NCI-H2029 (cell line): ENCODE measurements around the gene EEIG1.

Experiments
- DNase-seq: peaks from one replicate; lab custom pipeline; 2025; lab: John Stamatoyannopoulos, UW

EEIG1 gene

GRCh38 chr9:127974769-127975261 lies 6.0 kb downstream of the EEIG1 start:
- DNase-seq = no peak

GRCh38 chr9:127974001-127974768 lies 6.6 kb downstream of the EEIG1 start:
- peak; percentile 57 for DNase-seq

GRCh38 chr9:127973169-127974000 lies 7.4 kb downstream of the EEIG1 start:
- DNase-seq = peak; percentile 61

- no peak for DNase-seq
These were observed 8.4 kb downstream of the EEIG1 start for GRCh38 chr9:127972236-127972871.

- DNase-seq = peak; percentile 37
These were observed 9.2 kb downstream of the EEIG1 start for GRCh38 chr9:127971357-127972235.

- DNase-seq = peak; percentile 90
These were observed 10.1 kb downstream of the EEIG1 start for GRCh38 chr9:127970401-127971313.

GRCh38 chr9:127968700-127969383 lies 11.9 kb downstream of the EEIG1 start:
- DNase-seq = peak; percentile 72

GRCh38 chr9:127968042-127968441 lies 12.7 kb downstream of the EEIG1 start:
- DNase-seq = peak; percentile 25

GRCh38 chr9:127967151-127967809 lies 13.5 kb downstream of the EEIG1 start:
- no peak for DNase-seq

- DNase-seq = peak; percentile 63
These were observed 14.2 kb downstream of the EEIG1 start for GRCh38 chr9:127966416-127967150.

GRCh38 chr9:127965953-127966352 lies 14.8 kb downstream of the EEIG1 start:
- DNase-seq = no peak

GRCh38 chr9:127963359-127964064 lies 17.3 kb downstream of the EEIG1 start:
- DNase-seq = no peak

GRCh38 chr9:127963041-127963358 lies 17.8 kb downstream of the EEIG1 start:
- DNase-seq = no peak

GRCh38 chr9:127962278-127962677 lies 18.5 kb downstream of the EEIG1 start:
- DNase-seq = no peak

GRCh38 chr9:127961613-127962155 lies 19.1 kb downstream of the EEIG1 start:
- no peak for DNase-seq

- DNase-seq = no peak
These were observed 19.7 kb downstream of the EEIG1 start for GRCh38 chr9:127961155-127961490.

- peak; percentile 80 for DNase-seq
These were observed 20.2 kb downstream of the EEIG1 start for GRCh38 chr9:127960410-127961154.
